ENCODE measurements around the gene PHF8.

GRCh38 chrX:53969540-53969939, 74.7 kb downstream of the PHF8 start:
- TF ChIP-seq CTCF (IDR thresholded peaks at IDR 0.05) = no peak
- TF ChIP-seq POLR2A (IDR thresholded peaks at IDR 0.05) = no peak

Data from heart left ventricle (tissue), 13 donors.